ENCODE results near the gene CCDC141. TPM values are rescaled to one million over a fixed set of nuclear protein-coding genes. Genes with fewer than 3 reads are reported as not detected.

Gene CCDC141
- total RNA-seq, 6 experiments from 2014 or later = 0.03 to 0.05 TPM; not detected in 4

GRCh38 chr2:178825183-178825582 lies 224.8 kb downstream of the CCDC141 start:
- Mint-ChIP-seq H3K4me1 (ENCODE audit: low read depth) (peaks cover 39% of the 10 kb centered on the region), H3K27ac (no peak overlapping the region), H3K36me3 (ENCODE audit: low read depth) (peaks cover 10% of the 10 kb centered on the region; the same call in 1 of the 2 replicates), H3K4me3 (no peak overlapping the region), H3K9me3 (0 out of 2 replicates have a peak, but pooled peaks cover 11% of the 10 kb centered on the region), H3K27me3 (ENCODE audit: insufficient read depth) (no peaks in the 10 kb centered on the region)
- DNase-seq = peak; percentile 67
- TF ChIP-seq CTCF (IDR thresholded peaks at IDR 0.05) = no peak

GRCh38 chr2:178824181-178824580 lies 225.8 kb downstream of the CCDC141 start:
- H3K4me1 Mint-ChIP-seq (ENCODE audit: low read depth) = peaks cover 39% of the 10 kb centered on the region

DNA sequence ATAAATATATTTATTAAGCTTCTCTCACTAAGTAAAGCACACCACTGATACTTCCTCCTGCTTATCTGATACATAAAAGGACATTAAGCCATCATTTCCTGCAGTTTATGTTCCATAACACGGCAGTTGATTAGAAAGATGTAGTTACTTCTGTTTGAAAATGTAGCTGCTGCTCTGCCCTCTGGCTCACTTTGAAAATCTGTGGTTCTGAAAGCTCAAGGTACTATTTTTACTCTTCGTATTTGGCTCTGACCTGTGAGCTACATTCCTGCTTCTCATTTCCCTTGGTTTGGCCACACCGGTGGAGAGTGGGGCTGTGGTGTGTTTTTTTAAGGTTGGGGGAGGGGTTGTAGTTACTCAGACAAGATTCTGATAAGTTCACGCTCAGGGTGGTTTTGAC lies 229.9 kb downstream of the CCDC141 start:
- Mint-ChIP-seq H3K27ac (peak overlapping the region; percentile 55; the same call in 1 of the 2 replicates), H3K27me3 (ENCODE audit: insufficient read depth) (peaks cover 1% of the 10 kb centered on the region; the same call in 1 of the 2 replicates), H3K9me3 (no peaks in the 10 kb centered on the region), H3K36me3 (ENCODE audit: low read depth) (no peaks in the 10 kb centered on the region), H3K4me3 (no peak overlapping the region), H3K4me1 (ENCODE audit: low read depth) (peaks cover 34% of the 10 kb centered on the region)
- TF ChIP-seq CTCF (IDR thresholded peaks at IDR 0.05) = no peak
- DNase-seq = no peak

More at GRCh38 chr2:178824181-178824580, 225.8 kb downstream of the CCDC141 start:
- DNase-seq = no peak
- H3K27ac Mint-ChIP-seq = no peak overlapping the region
- no peak for TF ChIP-seq CTCF (IDR thresholded peaks at IDR 0.05)
- no peaks in the 10 kb centered on the region; the same call in 1 of the 2 replicates for H3K27me3 Mint-ChIP-seq (ENCODE audit: insufficient read depth)
- H3K9me3 Mint-ChIP-seq = 0 out of 2 replicates have a peak, but pooled peaks cover 11% of the 10 kb centered on the region
- H3K36me3 Mint-ChIP-seq (ENCODE audit: low read depth) = peaks cover 10% of the 10 kb centered on the region; the same call in 1 of the 2 replicates
- H3K4me3 Mint-ChIP-seq = no peak overlapping the region

- Mint-ChIP-seq H3K27ac (no peak overlapping the region; the same call in 1 of the 2 replicates), H3K4me3 (no peak overlapping the region), H3K36me3 (ENCODE audit: low read depth) (no peaks in the 10 kb centered on the region), H3K9me3 (no peaks in the 10 kb centered on the region), H3K27me3 (ENCODE audit: insufficient read depth) (peaks cover 1% of the 10 kb centered on the region; the same call in 1 of the 2 replicates), H3K4me1 (ENCODE audit: low read depth) (peaks cover 34% of the 10 kb centered on the region)
- TF ChIP-seq CTCF (IDR thresholded peaks at IDR 0.05) = no peak
- DNase-seq = no peak
Observed at GRCh38 chr2:178819147-178819875, 230.6 kb downstream of the CCDC141 start.

GRCh38 chr2:178811901-178812300 lies 238.0 kb downstream of the CCDC141 start:
- no peak overlapping the region for H3K4me3 Mint-ChIP-seq
- peaks cover 12% of the 10 kb centered on the region for H3K4me1 Mint-ChIP-seq (ENCODE audit: low read depth)
- H3K36me3 Mint-ChIP-seq (ENCODE audit: low read depth) = no peaks in the 10 kb centered on the region
- no peak overlapping the region for H3K27ac Mint-ChIP-seq
- no peak for TF ChIP-seq CTCF (IDR thresholded peaks at IDR 0.05)
- H3K9me3 Mint-ChIP-seq = no peaks in the 10 kb centered on the region
- DNase-seq = no peak
- no peaks in the 10 kb centered on the region; the same call in none of the 2 replicates for H3K27me3 Mint-ChIP-seq (ENCODE audit: insufficient read depth)

All from HFFc6 (cell line).